ENCODE data around the gene PSMB11. TPM values are rescaled to one million over a fixed set of nuclear protein-coding genes. Genes with fewer than 3 reads are reported as not detected.

Gene PSMB11
- total and polyA plus RNA-seq, 8 donors: 0.05 TPM; not detected in 7

- no peak overlapping the region for H3K27ac ChIP-seq
- no peaks in the 10 kb centered on the region for H3K9me3 ChIP-seq
- no peak for TF ChIP-seq CTCF (IDR thresholded peaks at IDR 0.05)
- H3K27me3 ChIP-seq: no peaks in the 10 kb centered on the region
- FAIRE-seq (no peak), ATAC-seq (no peak), DNase-seq (no peak)
- 41 to 61% methylated on average over 7 of the region's 7 CpGs for WGBS, 2 donors
- no peaks in the 10 kb centered on the region for H3K4me1 ChIP-seq
- no peak overlapping the region for H3K4me3 ChIP-seq
- intact Hi-C loops (cut with DNase I): no loop called here
- peaks cover 0 to 15% (median 9%) of the 10 kb centered on the region in 3 donors for H3K36me3 ChIP-seq
Measured at GRCh38 chr14:23021889-23022442, 20.0 kb upstream of the PSMB11 start.

GRCh38 chr14:23023022-23023794, 18.8 kb upstream of the PSMB11 start:
- intact Hi-C loops (cut with DNase I): no loop called here
- 65 to 71% methylated on average over 8 of the region's 8 CpGs for WGBS, 2 donors
- Histone ChIP-seq H3K27ac (no peak overlapping the region), H3K36me3 (peaks cover 0 to 15% (median 9%) of the 10 kb centered on the region in 3 donors), H3K4me1 (no peaks in the 10 kb centered on the region), H3K4me3 (no peak overlapping the region), H3K9me3 (no peaks in the 10 kb centered on the region), H3K27me3 (no peaks in the 10 kb centered on the region)
- TF ChIP-seq CTCF (IDR thresholded peaks at IDR 0.05): no peak
- no peak for ATAC-seq
- DNase-seq: no peak
- FAIRE-seq: no peak

- DNase-seq (no peak), FAIRE-seq (no peak), ATAC-seq (no peak)
- 86 to 92% methylated on average over 2 of the region's 2 CpGs for WGBS, 2 donors
- Histone ChIP-seq H3K9me3 (no peaks in the 10 kb centered on the region), H3K36me3 (peaks cover 0 to 15% (median 9%) of the 10 kb centered on the region in 3 donors), H3K4me1 (no peaks in the 10 kb centered on the region), H3K27ac (no peak overlapping the region), H3K4me3 (no peak overlapping the region), H3K27me3 (no peaks in the 10 kb centered on the region)
- TF ChIP-seq CTCF (IDR thresholded peaks at IDR 0.05): no peak
- intact Hi-C loops (cut with DNase I): no loop called here
Measured at GRCh38 chr14:23023795-23024152, 18.2 kb upstream of the PSMB11 start.

- Histone ChIP-seq H3K4me1 (no peaks in the 10 kb centered on the region), H3K36me3 (peaks cover 0 to 15% (median 9%) of the 10 kb centered on the region in 3 donors), H3K4me3 (no peak overlapping the region), H3K9me3 (no peaks in the 10 kb centered on the region), H3K27ac (no peak overlapping the region), H3K27me3 (no peaks in the 10 kb centered on the region)
- WGBS, 2 donors: 60 to 74% methylated on average over 7 of the region's 7 CpGs
- FAIRE-seq (no peak), DNase-seq (no peak), ATAC-seq (no peak)
- no peak for TF ChIP-seq CTCF (IDR thresholded peaks at IDR 0.05)
- intact Hi-C loops (cut with DNase I): no loop called here
Measured at GRCh38 chr14:23024612-23025075, 17.4 kb upstream of the PSMB11 start.
